Gastrocnemius medialis (tissue), 4 donors: ENCODE results near the gene RFK. TPM values are rescaled to one million over a fixed set of nuclear protein-coding genes. Genes with fewer than 3 reads are reported as not detected.

Source experiments
- ATAC-seq, 2 donors: fragments of 150-250 bp; one replicate each; pipeline ENCODE4 v1.9.1; 2016
- DNase-seq, 2 donors: peaks; one replicate each; pipeline ENCODE4 v3.0.0-alpha.2; 2019
- H3K27ac ChIP-seq, 4 donors: fragments of 200-600 bp; sonication (generic); 1 replicate in 1 of 4; 2 replicates in 3 of 4; pipeline ENCODE4 v1.5.1; 2016 to 2018; ENCODE audit warnings: mild to moderate bottlenecking in 2 of 4, moderate library complexity in 1 of 4
- H3K27me3 ChIP-seq, 3 donors: fragments of 200-600 bp; sonication (generic) in 2 of 3; 1 replicate in 1 of 3; 2 replicates in 2 of 3; pipeline versions ENCODE4 v1.5.1 to v1.6.0; 2016 to 2019; ENCODE audit warnings: mild to moderate bottlenecking in 1 of 3, moderate library complexity in 1 of 3
- H3K36me3 ChIP-seq, 2 donors: fragments of 200-600 bp; sonication (generic) in 1 of 2; one replicate each; pipeline ENCODE4 v1.5.1; 2017 to 2018
- H3K4me1 ChIP-seq, 2 donors: fragments of 200-600 bp; sonication (generic) in 1 of 2; one replicate each; pipeline ENCODE4 v1.5.1; 2016 to 2017; ENCODE audit warnings: mild to moderate bottlenecking in 2 of 2
- H3K4me3 ChIP-seq, 4 donors: fragments of 200-600 bp; sonication (generic) in 3 of 4; 1 replicate in 1 of 4; 2 replicates in 3 of 4; pipeline ENCODE4 v1.5.1; 2016 to 2019; ENCODE audit warnings: mild to moderate bottlenecking in 2 of 4
- H3K9me3 ChIP-seq, 3 donors: fragments of 200-600 bp; sonication (generic) in 2 of 3; 1 replicate in 1 of 3; 2 replicates in 2 of 3; pipeline ENCODE4 v1.5.1; 2016 to 2019
- POLR2A ChIP-seq, 2 donors: fragments of 450-650 bp; IDR thresholded peaks; one replicate each; pipeline ENCODE4 v1.6.1; 2017; ENCODE audit warnings: antibody characterized with exemption in 2 of 2, mild to moderate bottlenecking in 2 of 2, moderate library complexity in 2 of 2
- in situ Hi-C, 4 donors: fragments of 200-750 bp; cut with MboI; loops; one replicate each; pipeline versions ENCODE4 v1.15.0 to v1.8.0; 2017; ENCODE audit warnings: low sequenced_read_pairs in 4 of 4
- intact Hi-C: fragments of 100-400 bp; cut with DNase I; formaldehyde crosslinking; loops from one replicate; pipeline ENCODE4 v1.15.1; 2023; ENCODE audit warnings: low total_unique reads
- total RNA-seq, 4 donors: library from RNA; depleted of rRNA; stranded (reverse); fragments of >200 nt; gene quantifications; one replicate each; pipeline versions ENCODE4 v1.1.0 to v1.2.3, GENCODE V29; 2016
- TF ChIP-seq, protein P1 (sequence below), 5 experiments: fragments of 450-650 bp in 3 of 5; fragments of 200-600 bp in 2 of 5; sonication (generic) in 2 of 5; IDR thresholded peaks in 4 of 5; conservative IDR thresholded peaks in 1 of 5; 1 replicate in 4 of 5; 2 replicates in 1 of 5; pipeline ENCODE4 v1.5.1; 2016 to 2019; ENCODE audit warnings: antibody characterized with exemption in 5 of 5, mild to moderate bottlenecking in 3 of 5, moderate library complexity in 3 of 5

RFK gene
- total RNA-seq, 4 donors from 2014 or later = 13.2 to 33.6 (median 25.6) TPM

DNA sequence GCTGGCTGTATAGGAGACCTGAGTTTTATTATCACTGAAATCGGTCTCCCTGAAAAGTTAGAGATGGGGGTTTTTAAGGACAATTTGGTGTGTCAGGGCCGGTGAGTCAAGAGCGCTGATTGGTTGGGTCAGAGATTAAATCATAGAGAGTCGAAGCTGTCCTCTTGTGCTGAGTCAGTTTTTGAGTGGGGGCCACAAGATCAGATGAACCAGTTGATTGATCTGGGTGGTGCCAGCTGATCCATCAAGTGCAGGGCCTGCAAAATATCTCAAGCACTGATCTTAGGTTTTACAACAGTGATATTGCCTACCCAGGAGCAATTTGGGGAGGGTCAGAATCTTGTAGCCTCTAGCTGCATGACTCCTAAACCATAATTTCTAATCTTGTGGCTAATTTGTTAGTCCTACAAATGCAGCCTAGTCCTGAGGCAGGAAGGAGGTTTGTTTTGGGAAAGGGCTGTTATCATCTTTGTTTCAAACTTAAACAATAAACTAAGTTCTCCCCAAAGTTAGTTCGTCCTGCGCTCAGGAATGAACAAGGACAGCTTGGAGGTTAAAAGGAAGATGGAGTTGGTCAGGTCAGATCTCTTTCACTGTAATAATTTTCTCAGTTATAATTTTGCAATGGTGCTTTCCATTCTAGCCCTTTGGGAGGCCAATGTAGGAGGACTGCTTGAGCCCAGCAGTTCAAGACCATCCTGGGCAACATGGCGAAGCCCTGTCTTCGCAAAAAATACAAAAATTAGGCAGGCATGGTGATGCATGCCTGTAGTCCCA lies 31.6 kb upstream of the RFK start:
- Histone ChIP-seq H3K27me3 (no peaks in the 10 kb centered on the region), H3K27ac (no peak overlapping the region), H3K4me1 (no peaks in the 10 kb centered on the region), H3K9me3 (no peaks in the 10 kb centered on the region), H3K36me3 (no peaks in the 10 kb centered on the region), H3K4me3 (no peak overlapping the region)
- no peak for DNase-seq
- in situ Hi-C loops = no loop called here
- intact Hi-C loops = no loop called here
- no peak for ATAC-seq
- TF ChIP-seq, protein P1, sequence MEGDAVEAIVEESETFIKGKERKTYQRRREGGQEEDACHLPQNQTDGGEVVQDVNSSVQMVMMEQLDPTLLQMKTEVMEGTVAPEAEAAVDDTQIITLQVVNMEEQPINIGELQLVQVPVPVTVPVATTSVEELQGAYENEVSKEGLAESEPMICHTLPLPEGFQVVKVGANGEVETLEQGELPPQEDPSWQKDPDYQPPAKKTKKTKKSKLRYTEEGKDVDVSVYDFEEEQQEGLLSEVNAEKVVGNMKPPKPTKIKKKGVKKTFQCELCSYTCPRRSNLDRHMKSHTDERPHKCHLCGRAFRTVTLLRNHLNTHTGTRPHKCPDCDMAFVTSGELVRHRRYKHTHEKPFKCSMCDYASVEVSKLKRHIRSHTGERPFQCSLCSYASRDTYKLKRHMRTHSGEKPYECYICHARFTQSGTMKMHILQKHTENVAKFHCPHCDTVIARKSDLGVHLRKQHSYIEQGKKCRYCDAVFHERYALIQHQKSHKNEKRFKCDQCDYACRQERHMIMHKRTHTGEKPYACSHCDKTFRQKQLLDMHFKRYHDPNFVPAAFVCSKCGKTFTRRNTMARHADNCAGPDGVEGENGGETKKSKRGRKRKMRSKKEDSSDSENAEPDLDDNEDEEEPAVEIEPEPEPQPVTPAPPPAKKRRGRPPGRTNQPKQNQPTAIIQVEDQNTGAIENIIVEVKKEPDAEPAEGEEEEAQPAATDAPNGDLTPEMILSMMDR (IDR thresholded peaks at IDR 0.05 in 4 of 5, conservative IDR thresholded peaks at IDR 0.05 in 1 of 5) = no peak
- TF ChIP-seq POLR2A (IDR thresholded peaks at IDR 0.05) = no peak

GRCh38 chr9:76424491-76424890 lies 30.3 kb upstream of the RFK start:
- no peak overlapping the region for H3K4me3 ChIP-seq
- ATAC-seq (no peak), DNase-seq (no peak)
- intact Hi-C loops (no loop called here), in situ Hi-C loops (no loop called here)
- H3K9me3 ChIP-seq = no peaks in the 10 kb centered on the region
- no peak overlapping the region for H3K27ac ChIP-seq
- H3K27me3 ChIP-seq = no peaks in the 10 kb centered on the region
- H3K36me3 ChIP-seq = no peaks in the 10 kb centered on the region
- TF ChIP-seq POLR2A (IDR thresholded peaks at IDR 0.05) = no peak
- TF ChIP-seq, protein P1 (IDR thresholded peaks at IDR 0.05 in 4 of 5, conservative IDR thresholded peaks at IDR 0.05 in 1 of 5) = no peak
- H3K4me1 ChIP-seq = no peaks in the 10 kb centered on the region

- Histone ChIP-seq H3K36me3 (no peaks in the 10 kb centered on the region), H3K9me3 (no peaks in the 10 kb centered on the region), H3K27ac (no peak overlapping the region), H3K4me3 (no peak overlapping the region), H3K4me1 (no peaks in the 10 kb centered on the region), H3K27me3 (no peaks in the 10 kb centered on the region)
- TF ChIP-seq, protein P1 (IDR thresholded peaks at IDR 0.05 in 4 of 5, conservative IDR thresholded peaks at IDR 0.05 in 1 of 5) = no peak
- no peak for TF ChIP-seq POLR2A (IDR thresholded peaks at IDR 0.05)
- DNase-seq (no peak), ATAC-seq (no peak)
- in situ Hi-C loops = no loop called here
- intact Hi-C loops = no loop called here
Measured at GRCh38 chr9:76423216-76424177, 29.3 kb upstream of the RFK start.

DNA sequence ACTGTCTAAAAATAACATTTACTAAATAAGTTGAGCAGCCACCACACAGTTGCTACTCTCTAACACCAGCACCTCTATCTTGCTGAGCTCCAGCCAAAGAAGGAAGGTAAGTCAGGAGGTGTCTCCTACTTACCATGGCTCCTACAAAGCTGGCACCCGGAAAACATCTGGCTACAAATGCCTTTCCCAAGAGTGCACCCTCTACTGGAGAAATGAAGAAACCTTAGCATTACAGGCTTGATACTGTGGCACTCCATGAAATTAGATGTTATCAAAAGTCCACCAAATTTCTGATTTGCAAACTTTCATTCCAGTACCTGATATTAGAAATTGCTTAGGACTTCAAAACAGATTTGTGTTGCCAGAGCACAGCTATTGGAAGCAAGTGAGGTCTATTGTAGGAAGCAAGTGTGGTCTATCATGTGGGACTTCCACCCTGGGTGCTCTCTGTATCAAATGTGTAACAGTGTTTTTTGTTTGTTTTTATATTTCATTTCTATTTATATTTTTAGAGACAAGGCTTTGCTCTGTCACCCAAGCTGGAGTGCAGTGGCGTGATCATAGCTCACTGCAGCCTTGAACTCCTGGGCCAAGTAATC lies 25.7 kb upstream of the RFK start:
- DNase-seq (no peak), ATAC-seq (no peak)
- in situ Hi-C loops = no loop called here

More for the DNA sequence above, 25.7 kb upstream of the RFK start:
- no peaks in the 10 kb centered on the region for H3K4me1 ChIP-seq
- no peaks in the 10 kb centered on the region for H3K27me3 ChIP-seq
- no peak for TF ChIP-seq POLR2A (IDR thresholded peaks at IDR 0.05)
- TF ChIP-seq, protein P1 (IDR thresholded peaks at IDR 0.05 in 4 of 5, conservative IDR thresholded peaks at IDR 0.05 in 1 of 5) = peak in 2 of 5 experiments; percentile 7 to 45
- H3K36me3 ChIP-seq = no peaks in the 10 kb centered on the region
- H3K27ac ChIP-seq = no peak overlapping the region
- intact Hi-C loops = no loop called here
- H3K4me3 ChIP-seq = no peak overlapping the region
- no peaks in the 10 kb centered on the region for H3K9me3 ChIP-seq
